Gastroesophageal sphincter (tissue), 3 donors: ENCODE results near the gene MGST2.

Experiments
- CTCF ChIP-seq, 4 experiments: fragments of 200-600 bp in 2 of 4; fragments of 450-650 bp in 2 of 4; sonication (generic) in 1 of 4; IDR thresholded peaks; one replicate each; pipeline ENCODE4 v1.5.1; 2017 to 2019; ENCODE audit warnings: antibody characterized with exemption in 4 of 4, mild to moderate bottlenecking in 2 of 4, moderate library complexity in 2 of 4
- POLR2A ChIP-seq, 2 donors: fragments of 450-650 bp; IDR thresholded peaks; one replicate each; pipeline ENCODE4 v1.6.1; 2017; ENCODE audit warnings: antibody characterized with exemption in 2 of 2, mild to moderate bottlenecking in 2 of 2, moderate library complexity in 1 of 2

GRCh38 chr4:139749835-139750498 is 84.3 kb downstream of the MGST2 start:
- no peak for TF ChIP-seq CTCF (IDR thresholded peaks at IDR 0.05)
- no peak for TF ChIP-seq POLR2A (IDR thresholded peaks at IDR 0.05)
